Spinal cord (tissue), 10 donors: ENCODE data around the gene STX8. TPM values are rescaled to one million over a fixed set of nuclear protein-coding genes. Genes with fewer than 3 reads are reported as not detected.
"Not testable (repeated sequence)": the region's sequence is repeated elsewhere in the genome, so short reads cannot be mapped to it uniquely, and the experiment has no call there.

Experiments
- DNase-seq, 6 donors: peaks; one replicate each; pipeline versions ENCODE4 v3.0.0 to v3.0.0-alpha.2; 2013 to 2015; ENCODE audit warnings: low spot score in 6 of 6, low read depth in 4 of 6
- H3K27ac ChIP-seq: one replicate; pipeline ENCODE4 v1.5.1; 2013; ENCODE audit warnings: low read depth, low read length, control low read depth
- H3K27me3 ChIP-seq: one replicate; pipeline ENCODE4 v1.6.1; 2013; ENCODE audit warnings: low read length; ENCODE audit not compliant: control insufficient read depth, insufficient read depth
- H3K36me3 ChIP-seq: one replicate; pipeline ENCODE4 v1.6.1; 2013; ENCODE audit warnings: low read length; ENCODE audit not compliant: control insufficient read depth, insufficient read depth
- H3K4me1 ChIP-seq: one replicate; pipeline ENCODE4 v1.6.1; 2013; ENCODE audit warnings: low read length; ENCODE audit not compliant: control insufficient read depth, insufficient read depth
- H3K4me3 ChIP-seq: one replicate; pipeline ENCODE4 v1.5.1; 2013; ENCODE audit warnings: low read depth, low read length, control low read depth
- H3K9me3 ChIP-seq: one replicate; pipeline ENCODE4 v1.6.1; 2013; ENCODE audit warnings: low read length; ENCODE audit not compliant: control insufficient read depth, insufficient read depth
- WGBS: methylation state at CpG from one replicate; pipeline ENCODE4 v1.1.5; 2013; ENCODE audit warnings: missing lambda C conversion rate; ENCODE audit not compliant: insufficient coverage; 5-methylcytosine and 5-hydroxymethylcytosine counted together
- polyA plus RNA-seq, 2 donors: library from polyadenylated mRNA; unstranded; fragments of 120-200 nt; gene quantifications; one replicate each; pipeline ENCODE4 v1.2.1, GENCODE V29; 2013; ENCODE audit not compliant: insufficient read length in 2 of 2
- total RNA-seq, 2 donors: library from RNA; depleted of rRNA in 1 of 2; stranded (reverse); fragments of 120-200 nt in 1 of 2; fragments of >200 nt in 1 of 2; gene quantifications; one replicate each; pipeline versions ENCODE4 v1.2.3 to v1.2.4, GENCODE V29; 2013 to 2014
- donor health status: healthy.

The STX8 gene
- total and polyA plus RNA-seq, 4 donors: 55.5 to 89.2 (median 63.2) TPM

DNA sequence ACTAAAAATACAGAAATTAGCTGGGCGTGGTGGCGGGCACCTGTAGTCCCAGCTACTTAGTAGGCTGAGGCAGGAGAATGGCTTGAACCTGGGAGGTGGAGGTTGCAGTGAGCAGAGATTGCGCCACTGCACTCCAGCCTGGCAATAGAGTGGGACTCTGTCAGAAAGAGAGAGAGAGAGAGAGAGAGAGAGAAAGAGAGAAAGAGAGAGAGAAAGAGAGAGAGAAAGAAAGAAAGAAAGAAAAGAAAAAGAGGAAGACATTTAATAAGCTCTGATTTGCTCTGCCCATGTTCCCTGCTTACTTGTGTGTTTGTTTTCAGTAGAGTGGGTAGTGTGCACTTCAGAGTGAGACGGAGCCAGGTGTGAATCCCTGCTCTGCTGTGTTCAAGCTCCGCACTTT lies 22.0 kb upstream of the STX8 start:
- not testable (repeated sequence) for H3K27ac ChIP-seq, H3K27me3 ChIP-seq, DNase-seq, H3K4me1 ChIP-seq, H3K9me3 ChIP-seq, H3K36me3 ChIP-seq, H3K4me3 ChIP-seq
- WGBS: 92% methylated on average over 4 of the region's 5 CpGs

DNA sequence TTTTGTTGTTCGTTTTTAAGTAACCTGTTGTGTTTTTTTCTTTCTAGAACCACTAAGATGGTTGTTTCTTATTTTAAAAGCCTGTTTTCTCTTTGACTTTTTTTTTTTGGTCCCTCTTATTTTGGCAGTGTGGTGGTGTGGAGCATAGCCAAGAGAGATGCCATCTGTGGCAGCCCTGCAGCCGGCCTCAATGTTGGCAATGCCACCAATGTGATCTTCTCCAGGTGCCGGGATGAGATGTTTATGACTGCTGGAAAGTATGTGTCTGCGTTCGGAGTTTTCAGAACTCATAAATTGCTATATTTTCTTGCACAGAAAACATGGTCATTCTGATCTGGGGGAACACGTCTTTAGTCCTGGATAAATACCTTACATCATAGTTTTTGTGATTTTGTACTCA lies 18.4 kb upstream of the STX8 start:
- DNase-seq: peak in 2 of 6 donors; percentile 6 to 75
- Histone ChIP-seq H3K9me3 (no peaks in the 10 kb centered on the region), H3K4me1 (no peaks in the 10 kb centered on the region), H3K4me3 (no peak overlapping the region), H3K27me3 (no peaks in the 10 kb centered on the region), H3K27ac (no peak overlapping the region), H3K36me3 (no peaks in the 10 kb centered on the region)
- WGBS: 44% methylated on average over 1 of the region's 6 CpGs

DNA sequence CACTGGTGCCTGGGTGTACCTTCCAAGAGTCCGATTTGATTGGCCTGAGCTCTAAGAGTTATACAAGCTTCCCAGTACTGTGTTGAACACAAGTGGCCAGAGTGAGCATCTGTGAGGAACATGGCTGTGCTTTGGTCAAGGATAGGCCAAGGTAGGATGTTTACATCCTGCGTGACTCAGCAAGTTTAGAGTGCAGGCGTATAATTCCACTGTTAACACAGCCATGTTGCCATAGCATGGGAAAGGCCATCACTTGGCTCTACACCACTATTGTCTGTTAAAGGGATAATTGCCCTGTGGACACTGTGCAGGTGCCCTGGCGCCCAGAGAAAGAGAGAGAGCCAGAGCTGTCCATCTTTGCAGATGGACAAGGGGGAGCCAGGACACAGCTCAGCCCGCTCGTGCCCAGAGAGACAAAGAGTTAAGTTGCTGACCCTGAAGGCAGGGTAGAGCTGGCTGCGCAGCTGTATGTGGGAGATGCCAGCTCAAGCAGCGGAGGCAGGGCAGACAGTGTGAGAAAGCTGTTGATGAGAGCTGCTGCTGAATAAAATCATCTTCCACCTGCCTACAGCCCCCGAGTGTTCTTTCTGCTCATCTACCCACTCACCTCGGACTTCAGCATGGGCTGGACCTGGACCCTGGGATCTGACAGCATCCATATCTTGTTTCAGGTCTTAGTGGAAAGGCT lies 12.5 kb upstream of the STX8 start:
- no peak overlapping the region for H3K4me3 ChIP-seq
- H3K27me3 ChIP-seq: no peaks in the 10 kb centered on the region
- WGBS: 87% methylated on average over 5 of the region's 10 CpGs
- no peaks in the 10 kb centered on the region for H3K9me3 ChIP-seq
- DNase-seq: no peak
- no peaks in the 10 kb centered on the region for H3K4me1 ChIP-seq
- no peaks in the 10 kb centered on the region for H3K36me3 ChIP-seq
- no peak overlapping the region for H3K27ac ChIP-seq

DNA sequence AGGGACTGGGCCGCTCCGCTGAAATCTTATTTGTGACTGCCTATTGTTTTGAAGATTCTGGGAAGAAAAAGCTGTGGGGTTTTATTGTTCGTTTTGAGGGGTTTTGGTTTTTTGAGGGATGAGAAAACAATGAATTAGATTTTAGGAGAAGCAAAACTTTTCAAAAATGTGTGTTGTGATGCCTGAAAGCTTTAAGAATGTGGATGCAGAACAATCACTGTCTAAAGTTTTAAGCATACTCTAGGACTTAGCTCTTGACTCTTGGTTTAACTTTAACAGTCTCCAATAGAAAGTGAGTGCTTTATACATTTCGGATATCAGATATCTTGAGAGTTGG lies 1.7 kb upstream of the STX8 start:
- Histone ChIP-seq H3K27me3 (no peaks in the 10 kb centered on the region), H3K9me3 (no peaks in the 10 kb centered on the region), H3K36me3 (no peaks in the 10 kb centered on the region), H3K27ac (no peak overlapping the region), H3K4me1 (peaks cover 12% of the 10 kb centered on the region), H3K4me3 (peak overlapping the region; percentile 91)
- 2% methylated on average over 3 of the region's 4 CpGs for WGBS
- DNase-seq: no peak

DNA sequence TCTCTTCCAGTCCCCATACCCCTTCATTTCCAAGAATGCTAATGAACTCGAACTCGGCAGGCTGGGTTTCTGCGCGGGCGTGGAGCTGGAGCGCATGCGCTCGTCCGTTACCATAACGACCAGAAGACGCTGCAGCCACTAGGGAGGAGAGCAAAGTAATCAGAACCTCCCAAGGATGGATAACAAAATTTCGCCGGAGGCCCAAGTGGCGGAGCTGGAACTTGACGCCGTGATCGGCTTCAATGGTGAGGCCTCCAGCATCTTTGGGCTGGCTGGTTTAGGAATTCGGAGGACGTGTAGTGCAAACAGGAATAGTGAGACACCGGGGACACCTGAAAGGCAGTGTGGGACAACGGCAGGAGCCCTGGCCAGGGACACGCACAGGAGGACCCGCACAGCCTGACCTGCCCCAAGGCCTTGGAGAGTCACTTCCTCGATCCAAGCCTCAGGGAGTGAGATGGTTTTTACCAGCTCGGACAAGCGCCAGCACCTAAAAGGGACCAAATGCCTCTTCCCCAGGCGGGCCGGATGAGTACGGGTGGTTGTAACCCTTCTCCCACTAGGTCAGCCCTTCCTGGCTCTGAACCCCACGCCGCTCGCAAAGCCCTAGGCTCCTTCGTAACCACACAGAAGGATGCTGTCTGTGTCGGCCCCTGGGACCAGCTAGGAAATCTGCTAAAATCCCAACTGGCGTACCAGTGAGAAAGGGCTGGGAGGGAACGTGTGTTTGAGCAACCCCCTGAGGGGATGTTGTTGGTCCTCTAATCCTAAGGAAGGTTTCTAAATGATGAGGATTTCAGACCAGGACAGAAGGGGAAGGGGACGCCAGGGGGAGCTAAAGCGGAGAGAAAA lies 1.1 kb upstream of the STX8 start, which contains the start of gene CFAP52:
Gene CFAP52, plus strand, starts transcription at position 122 of the 852 bp plus-strand sequence. Its CDS starts 54 bp downstream, at position 176.
- Histone ChIP-seq H3K27me3 (no peaks in the 10 kb centered on the region), H3K27ac (peak within 1 kb of the TSS; percentile 67), H3K4me3 (peak within 1 kb of the TSS; percentile 91), H3K9me3 (no peaks in the 10 kb centered on the region), H3K36me3 (no peaks in the 10 kb centered on the region), H3K4me1 (peaks cover 12% of the 10 kb centered on the region)
- under 1% methylated on average over 33 of the region's 38 CpGs for WGBS
- peak; percentile 52 to 94 (median 77) for DNase-seq

DNA sequence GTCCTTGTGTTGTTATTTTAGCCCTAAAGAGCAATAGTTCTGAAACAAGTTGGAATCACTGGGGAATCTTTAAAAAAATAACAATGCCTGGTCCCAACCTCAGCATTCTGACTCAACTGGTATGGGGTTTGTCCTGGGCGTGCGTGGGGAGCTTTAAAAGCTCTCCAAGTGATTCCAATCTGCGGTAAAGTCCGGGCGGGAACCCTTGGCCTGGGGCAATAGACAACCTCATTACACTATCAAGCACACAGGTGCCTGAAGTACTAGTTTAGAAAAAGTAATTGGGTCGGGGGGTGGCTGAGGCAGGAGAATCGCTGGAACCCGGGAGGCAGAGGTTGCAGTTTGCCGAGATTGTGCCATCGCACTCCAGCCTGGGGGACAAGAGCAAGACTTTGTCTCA lies 4.4 kb downstream of the STX8 start:
- Histone ChIP-seq H3K27me3 (no peaks in the 10 kb centered on the region), H3K27ac (no peak overlapping the region), H3K4me1 (peaks cover 4% of the 10 kb centered on the region), H3K36me3 (peaks cover 6% of the 10 kb centered on the region), H3K4me3 (no peak overlapping the region), H3K9me3 (no peaks in the 10 kb centered on the region)
- WGBS: 97% methylated on average over 4 of the region's 10 CpGs
- no peak for DNase-seq

DNA sequence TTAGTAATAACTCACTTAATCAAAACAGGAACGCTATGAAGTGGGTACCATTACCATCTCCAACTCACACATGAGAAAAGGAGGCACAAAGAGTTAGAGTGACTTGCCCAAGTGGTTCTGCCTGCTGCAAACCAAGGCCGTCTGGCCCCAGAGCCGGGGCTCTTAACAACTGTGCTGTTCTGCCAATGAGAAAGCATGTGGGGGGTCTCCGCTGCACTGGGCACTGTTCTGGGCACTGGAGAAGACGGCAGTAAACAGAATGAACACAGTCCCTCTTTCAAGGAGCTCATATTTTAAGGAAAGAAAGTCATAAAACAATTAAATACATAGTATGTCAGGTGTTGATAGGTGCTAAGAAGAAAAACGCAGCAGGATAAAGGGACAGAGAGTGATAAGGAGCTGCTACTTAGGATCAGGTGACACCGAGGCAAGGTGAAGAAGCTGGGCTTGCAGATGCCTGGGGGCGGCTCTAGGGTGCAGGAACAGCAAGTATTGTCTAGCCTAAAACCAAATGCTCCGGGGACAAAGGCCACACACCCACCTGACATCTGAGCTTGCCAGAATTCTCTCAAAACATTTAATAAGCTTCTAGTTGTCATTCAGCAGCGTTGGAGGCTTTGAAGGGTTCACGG lies 6.5 kb downstream of the STX8 start:
- no peak for DNase-seq
- H3K27ac ChIP-seq: no peak overlapping the region
- H3K4me3 ChIP-seq: no peak overlapping the region
- WGBS: 89% methylated on average over 6 of the region's 11 CpGs
- H3K36me3 ChIP-seq: peaks cover 6% of the 10 kb centered on the region
- no peaks in the 10 kb centered on the region for H3K9me3 ChIP-seq
- H3K27me3 ChIP-seq: no peaks in the 10 kb centered on the region
- no peaks in the 10 kb centered on the region for H3K4me1 ChIP-seq

DNA sequence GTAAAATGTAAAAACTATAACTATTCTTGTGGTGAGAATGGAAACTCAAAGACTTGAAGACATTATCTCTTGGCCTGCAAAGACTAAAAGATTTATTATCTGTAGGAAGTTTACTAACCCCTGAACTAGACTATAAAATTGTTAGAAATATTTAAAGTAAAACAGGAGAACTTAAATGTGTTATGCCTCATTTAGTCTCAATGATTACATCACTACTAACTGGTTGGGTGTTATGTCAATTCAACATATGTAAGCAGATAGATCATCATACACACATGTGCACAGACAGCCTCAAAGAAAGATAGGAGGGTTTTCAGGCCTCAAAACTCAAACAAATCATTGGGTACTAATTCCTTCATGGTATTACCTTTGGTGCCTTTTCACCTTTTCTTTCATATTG lies 7.6 kb downstream of the STX8 start:
- H3K36me3 ChIP-seq: peaks cover 6% of the 10 kb centered on the region
- H3K9me3 ChIP-seq: no peaks in the 10 kb centered on the region
- H3K4me3 ChIP-seq: no peak overlapping the region
- DNase-seq: no peak
- H3K4me1 ChIP-seq: no peaks in the 10 kb centered on the region
- H3K27me3 ChIP-seq: no peaks in the 10 kb centered on the region
- H3K27ac ChIP-seq: no peak overlapping the region

DNA sequence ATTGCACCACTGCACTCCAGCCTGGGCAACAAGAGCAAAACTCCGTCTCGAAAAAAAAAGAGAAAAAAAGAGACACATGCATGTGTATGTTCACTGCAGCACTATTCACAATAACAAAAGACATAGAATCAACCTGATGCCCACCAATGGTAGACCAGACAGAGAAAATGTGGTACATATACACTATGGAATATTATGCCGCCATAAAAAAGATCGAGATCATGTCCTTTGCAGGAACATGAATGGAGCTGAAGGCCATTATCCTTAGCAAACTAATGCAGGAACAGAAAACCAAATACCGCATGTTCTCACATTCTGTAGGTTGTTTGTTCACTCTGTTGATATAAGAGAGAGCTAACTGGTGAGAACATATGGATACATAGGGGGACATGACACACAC lies 8.9 kb downstream of the STX8 start:
- not testable (repeated sequence) for H3K4me3 ChIP-seq, H3K27ac ChIP-seq, H3K4me1 ChIP-seq, DNase-seq, H3K36me3 ChIP-seq, H3K9me3 ChIP-seq, H3K27me3 ChIP-seq
- no CpG with 5 or more reads among the region's 5 CpGs for WGBS
